IMR-90 (cell line): ENCODE data around the gene RGL4. TPM values are rescaled to one million over a fixed set of nuclear protein-coding genes. Genes with fewer than 3 reads are reported as not detected.

Source experiments
- ATAC-seq: fragments of 200-7000 bp; cut with Tn5 transposase; 2 replicates; pipeline ENCODE4 v1.9.1; 2020; ENCODE audit warnings: low read depth, mild to moderate bottlenecking, moderate library complexity
- BruUV-seq: library from RNA; stranded (reverse); fragments of 400-500 nt; replicated peaks from 2 replicates; lab custom pipeline; 2021; lab: Mats Ljungman, UMichigan
- CTCF ChIA-PET: fragments of 300-600 bp; formaldehyde crosslinking; extraction: SDS; loops from one replicate; lab custom pipeline; 2021; ENCODE audit warnings: antibody characterized with exemption; lab: Yijun Ruan, JAX
- POLR2A ChIA-PET: fragments of 300-600 bp; sonication (Branson Sonifier 250); formaldehyde crosslinking; loops from one replicate; lab custom pipeline; 2022; ENCODE audit warnings: antibody characterized with exemption; ENCODE audit not compliant: unreplicated experiment; lab: Charles Lee
- DNase-seq: peaks from one replicate; pipeline ENCODE4 v3.0.0; 2013
- H2AFZ ChIP-seq: replicated peaks from 2 replicates; pipeline ENCODE3; 2013; ENCODE audit warnings: low read length, mild to moderate bottlenecking; ENCODE audit not compliant: poor library complexity
- H2AK5ac ChIP-seq: 2 replicates; pipeline ENCODE4 v1.6.1; 2013; ENCODE audit warnings: low read depth, low read length, inconsistent platforms
- H2AK9ac ChIP-seq: replicated peaks from 2 replicates; pipeline ENCODE3; 2013; ENCODE audit warnings: mild to moderate bottlenecking, low read depth, low read length, moderate library complexity; ENCODE audit not compliant: poor library complexity
- H2BK120ac ChIP-seq: 2 replicates; pipeline ENCODE4 v1.6.1; 2013; ENCODE audit warnings: low read depth, low read length, inconsistent platforms
- H2BK15ac ChIP-seq: 3 replicates; pipeline ENCODE4 v1.6.1; 2013; ENCODE audit warnings: low read depth, low read length, inconsistent platforms
- H2BK20ac ChIP-seq: 2 replicates; pipeline ENCODE4 v1.6.1; 2013; ENCODE audit warnings: low read depth, mild to moderate bottlenecking, inconsistent platforms, low read length, moderate library complexity
- H2BK5ac ChIP-seq: 2 replicates; pipeline ENCODE4 v1.6.1; 2013; ENCODE audit warnings: mild to moderate bottlenecking, low read depth, low read length, inconsistent platforms; ENCODE audit not compliant: poor library complexity, severe bottlenecking
- H3K14ac ChIP-seq: replicated peaks from 2 replicates; pipeline ENCODE4 v1.6.1; 2013; ENCODE audit warnings: low read depth, low read length, inconsistent platforms
- H3K18ac ChIP-seq: 2 replicates; pipeline ENCODE4 v1.6.1; 2013; ENCODE audit warnings: low read depth, low read length, control low read depth
- H3K23ac ChIP-seq: 2 replicates; pipeline ENCODE4 v1.6.1; 2013; ENCODE audit warnings: low read depth, low read length, inconsistent platforms
- H3K27ac ChIP-seq: 2 replicates; pipeline ENCODE4 v1.5.1; 2013; ENCODE audit warnings: mild to moderate bottlenecking, control low read depth, low read length; ENCODE audit not compliant: insufficient read depth
- H3K27me3 ChIP-seq: 2 replicates; pipeline ENCODE4 v1.6.1; 2013; ENCODE audit warnings: low read length; ENCODE audit not compliant: control insufficient read depth, insufficient read depth
- H3K36me3 ChIP-seq: 2 replicates; pipeline ENCODE4 v1.6.1; 2013; ENCODE audit warnings: low read length, mixed read lengths; ENCODE audit not compliant: control insufficient read depth, insufficient read depth
- H3K4ac ChIP-seq: 2 replicates; pipeline ENCODE4 v1.6.1; 2013; ENCODE audit warnings: low read depth, low read length, inconsistent platforms
- H3K4me1 ChIP-seq: 2 replicates; pipeline ENCODE4 v1.6.1; 2013; ENCODE audit warnings: low read length, mixed read lengths; ENCODE audit not compliant: control insufficient read depth, insufficient read depth
- H3K4me2 ChIP-seq: 2 replicates; pipeline ENCODE4 v1.6.1; 2013; ENCODE audit warnings: low read depth, mild to moderate bottlenecking, control low read depth, low read length, moderate library complexity
- H3K4me3 ChIP-seq: 2 replicates; pipeline ENCODE4 v1.5.1; 2013; ENCODE audit warnings: low read depth, mild to moderate bottlenecking, control low read depth, low read length, moderate library complexity; ENCODE audit not compliant: insufficient read depth
- H3K56ac ChIP-seq: 2 replicates; pipeline ENCODE4 v1.6.1; 2013; ENCODE audit warnings: low read length, inconsistent platforms; ENCODE audit not compliant: insufficient read depth; ENCODE audit errors: extremely low read depth
- H3K79me1 ChIP-seq, 2 experiments: 2 replicates each; pipeline ENCODE4 v1.6.1; 2013; ENCODE audit warnings: low read length in 2 of 2, inconsistent platforms in 1 of 2, low read depth in 1 of 2
- H3K9ac ChIP-seq: 2 replicates; pipeline ENCODE4 v1.6.1; 2013; ENCODE audit warnings: low read depth, low read length, control low read depth
- H3K9me1 ChIP-seq: 2 replicates; pipeline ENCODE4 v1.6.1; 2013; ENCODE audit warnings: low read length, inconsistent platforms; ENCODE audit not compliant: insufficient read depth
- H3K9me3 ChIP-seq: 2 replicates; pipeline ENCODE4 v1.6.1; 2013; ENCODE audit warnings: low read length; ENCODE audit not compliant: control insufficient read depth, insufficient read depth
- H4K20me1 ChIP-seq: 2 replicates; pipeline ENCODE4 v1.6.1; 2013; ENCODE audit warnings: low read length, inconsistent platforms; ENCODE audit not compliant: insufficient read depth
- H4K5ac ChIP-seq: 2 replicates; pipeline ENCODE4 v1.6.1; 2013; ENCODE audit warnings: mild to moderate bottlenecking, low read depth, low read length, control low read depth
- H4K8ac ChIP-seq, 2 experiments: 2 replicates each; pipeline ENCODE4 v1.6.1; 2013; ENCODE audit warnings: low read depth in 2 of 2, low read length in 2 of 2, control low read depth in 1 of 2, inconsistent platforms in 1 of 2
- H4K91ac ChIP-seq: 2 replicates; pipeline ENCODE4 v1.6.1; 2013; ENCODE audit warnings: low read depth, low read length, inconsistent platforms; ENCODE audit not compliant: insufficient read depth
- ELK1 ChIP-seq: fragments of 150-350 bp; IDR thresholded peaks from 2 replicates; pipeline ENCODE4 v1.6.1; 2016; ENCODE audit warnings: low read depth, mild to moderate bottlenecking, low read length, moderate library complexity, borderline replicate concordance
- FOS ChIP-seq: fragments of 150-350 bp; IDR thresholded peaks from 2 replicates; pipeline ENCODE4 v1.6.1; 2016; ENCODE audit warnings: low read depth, low read length
- MAFK ChIP-seq: IDR thresholded peaks from 2 replicates; pipeline ENCODE4 v1.6.1; 2012; ENCODE audit warnings: low read depth, low read length, improper control_type of control experiment
- POLR2A ChIP-seq: IDR thresholded peaks from 2 replicates; pipeline ENCODE4 v1.6.1; 2012; ENCODE audit warnings: mild to moderate bottlenecking, low read depth, low read length
- RAD21 ChIP-seq: IDR thresholded peaks from 2 replicates; pipeline ENCODE4 v1.6.1; 2012; ENCODE audit warnings: low read length, improper control_type of control experiment
- SMC3 ChIP-seq: fragments of 150-350 bp; IDR thresholded peaks from 2 replicates; pipeline ENCODE4 v1.6.1; 2016; ENCODE audit warnings: low read depth, mild to moderate bottlenecking, antibody characterized with exemption, low read length, moderate library complexity
- WGBS, 2 experiments: methylation state at CpG; one replicate each; pipeline versions ENCODE4 v1.1.5 to v1.1.7; 2013; ENCODE audit warnings: missing lambda C conversion rate in 2 of 2; ENCODE audit not compliant: insufficient read length in 1 of 2; ENCODE audit errors: extremely low coverage in 2 of 2; 5-methylcytosine and 5-hydroxymethylcytosine counted together
- dilution Hi-C: fragments of 300-500 bp; cut with HindIII; formaldehyde crosslinking; loops from one replicate; pipeline ENCODE4 v1.14.3; 2018; ENCODE audit warnings: low sequenced_read_pairs; ENCODE audit not compliant: unreplicated experiment
- in situ Hi-C: fragments of 300-500 bp; cut with MboI; formaldehyde crosslinking; loops from 3 replicates; pipeline ENCODE4 v1.14.3; 2019; ENCODE audit warnings: low sequenced_read_pairs, inconsistent platforms, mixed read lengths
- intact Hi-C: fragments of 100-400 bp; cut with micrococcal nuclease; formaldehyde crosslinking; loops from 2 replicates; pipeline ENCODE4 v1.10.0; 2022
- polyA plus RNA-seq, 3 experiments: library from polyadenylated mRNA; depleted of rRNA; stranded (reverse); fragments of >200 nt; gene quantifications; 2 replicates each; pipeline ENCODE4 v1.2.3, GENCODE V29; 2012; ENCODE audit warnings: low replicate concordance in 1 of 3
- total RNA-seq: library from RNA; depleted of rRNA; stranded (reverse); fragments of >200 nt; gene quantifications from 2 replicates; pipeline ENCODE4 v1.2.3, GENCODE V29; 2012

Gene RGL4
- total and polyA plus RNA-seq, 2 of the 4 experiments (the other 2 are of a cell fraction) = not detected

DNA sequence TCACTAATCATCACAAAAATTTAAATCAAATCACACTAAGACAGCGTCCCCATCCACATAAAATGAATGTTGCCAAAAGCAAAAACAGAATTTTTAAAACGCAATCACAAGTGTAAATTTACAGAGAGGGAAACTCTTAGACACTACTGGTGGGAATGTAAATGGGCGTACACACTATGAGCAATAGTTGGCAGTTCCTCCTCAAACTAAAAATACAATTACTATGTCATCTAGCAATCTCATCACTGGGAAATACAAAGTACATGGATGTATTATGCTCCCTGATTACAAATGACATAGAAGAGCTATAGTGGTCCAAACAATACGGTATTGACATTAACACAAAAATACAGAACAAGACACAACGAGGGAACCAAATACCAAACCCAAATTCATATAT is 8.7 kb upstream of the RGL4 start:
- Histone ChIP-seq H2AK9ac (no peak overlapping the region), H4K8ac (no peak overlapping the region), H3K14ac (no peak overlapping the region), H3K27ac (no peak overlapping the region), H3K36me3 (peaks cover 8% of the 10 kb centered on the region; the same call in 1 of the 2 replicates), H2BK20ac (no peak overlapping the region), H2BK5ac (no peak overlapping the region), H3K4me2 (no peak overlapping the region), H4K5ac (no peak overlapping the region), H3K18ac (no peak overlapping the region), H3K23ac (no peak overlapping the region), H2AFZ (no peak overlapping the region), H2BK120ac (no peak overlapping the region), H3K4ac (no peak overlapping the region), H2BK15ac (no peak overlapping the region), H3K9me3 (no peaks in the 10 kb centered on the region), H3K4me3 (no peak overlapping the region), H4K20me1 (0 out of 2 replicates have a peak, but pooled peaks cover 10% of the 10 kb centered on the region), H2AK5ac (no peak overlapping the region), H3K56ac (no peak overlapping the region), H3K9ac (no peak overlapping the region), H3K4me1 (no peaks in the 10 kb centered on the region), H4K91ac (no peak overlapping the region), H3K79me1 (peaks cover 0 to 5% of the 10 kb centered on the region in 2 experiments; a peak in 1 of 4 replicates), H3K27me3 (no peaks in the 10 kb centered on the region), H3K9me1 (peaks cover 13% of the 10 kb centered on the region)
- BruUV-seq = no TSS peak
- WGBS, 2 experiments = no CpG with 5 or more reads among the region's 5 CpGs
- in situ Hi-C loops (no loop called here), dilution Hi-C loops (no loop called here), intact Hi-C loops (no loop called here)
- ATAC-seq = no peak
- POLR2A ChIA-PET = no interaction called here
- TF ChIP-seq MAFK (no peak), SMC3 (no peak), FOS (no peak), POLR2A (no peak), ELK1 (no peak), RAD21 (no peak)
- no peak for DNase-seq
- CTCF ChIA-PET = interaction anchor here (0.6 kb wide), 1 partner anchor 104 kb away, joined by 3 read pairs; no protein-coding TSS in a partner anchor
